GM12892 (cell line): ENCODE results near the gene MARCHF4.

Experiments used
- DNase-seq: peaks from one replicate; pipeline ENCODE4 v3.0.0; 2011; ENCODE audit not compliant: insufficient read length
- FAIRE-seq: peaks from 2 replicates; lab custom pipeline; 2011; peaks lifted over from hg19 to GRCh38; lab: Jason Lieb, UNC
- POLR2A ChIP-seq: IDR thresholded peaks from 2 replicates; pipeline ENCODE4 v1.6.1; 2011; ENCODE audit warnings: low read depth, low read length, control low read depth
- POLR2AphosphoS5 ChIP-seq: IDR thresholded peaks from 2 replicates; pipeline ENCODE4 v1.6.1; 2011; ENCODE audit warnings: low read depth, low read length, control low read depth
- TAF1 ChIP-seq: IDR thresholded peaks from 2 replicates; pipeline ENCODE4 v1.6.1; 2011; ENCODE audit warnings: low read depth, mild to moderate bottlenecking, control low read depth, low read length, borderline replicate concordance

The MARCHF4 gene

DNA sequence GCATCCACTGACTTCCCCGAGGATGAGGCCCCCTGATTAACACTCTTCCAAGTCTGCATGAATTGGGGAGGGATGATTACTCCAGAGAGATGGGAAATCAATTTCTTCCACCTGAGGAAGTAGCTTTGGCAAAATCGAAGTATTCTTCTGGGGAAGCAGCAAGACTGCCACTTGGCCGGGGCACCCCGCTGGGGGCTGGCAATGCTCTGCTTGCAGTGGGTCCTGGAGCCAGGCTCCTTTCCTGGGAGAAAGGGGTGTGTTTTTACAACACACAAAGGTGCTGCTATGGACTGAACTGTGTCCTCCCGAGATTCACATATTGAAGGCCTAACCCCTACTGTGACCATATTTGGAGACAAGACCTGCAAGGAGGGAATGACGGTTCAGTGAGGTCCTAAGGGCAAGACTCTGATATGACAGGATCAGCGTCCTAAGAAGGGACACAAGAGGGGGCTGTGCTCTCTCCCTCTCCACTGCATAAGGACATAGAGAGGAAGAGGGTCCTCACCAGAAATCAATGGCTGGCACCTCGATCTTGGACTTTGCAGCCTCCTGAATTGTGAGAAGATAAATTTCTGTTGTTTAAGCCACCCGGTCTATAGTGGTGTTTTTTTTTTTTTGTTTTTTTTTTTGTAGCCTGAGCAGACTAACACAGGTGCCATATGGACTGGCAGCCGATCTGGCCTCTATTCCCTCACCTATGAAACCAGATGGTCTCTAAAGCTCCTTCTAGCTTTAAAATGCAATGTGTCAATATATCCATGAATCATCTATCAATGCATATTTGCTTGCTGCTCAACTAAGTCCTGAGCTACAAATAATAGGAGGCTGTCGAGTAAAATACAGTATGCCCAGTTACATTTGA lies 36.4 kb upstream of the MARCHF4 start:
- TF ChIP-seq POLR2A: no peak
- TF ChIP-seq TAF1: no peak
- no peak for TF ChIP-seq POLR2AphosphoS5
- FAIRE-seq (no peak), DNase-seq (no peak)

DNA sequence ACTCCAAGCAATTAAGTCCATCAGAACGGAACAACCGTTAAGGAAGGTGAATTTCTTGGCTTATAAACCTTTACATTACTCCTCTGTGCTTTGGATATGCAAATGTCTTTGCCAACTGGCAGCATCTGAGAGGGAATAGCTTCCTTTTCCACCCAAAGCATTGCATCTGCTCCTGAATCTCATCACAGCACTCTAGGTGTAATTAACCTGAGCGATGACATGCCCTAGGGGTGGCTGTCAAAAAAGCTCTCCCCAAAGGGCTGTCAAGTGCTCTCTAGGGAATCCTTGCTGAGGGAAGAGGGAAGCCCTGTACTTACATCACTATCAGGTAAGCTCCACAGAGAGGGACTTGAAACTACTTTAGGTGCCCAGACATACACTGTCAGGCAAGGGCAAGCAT lies 34.5 kb upstream of the MARCHF4 start:
- no peak for TF ChIP-seq POLR2AphosphoS5
- no peak for TF ChIP-seq POLR2A
- no peak for TF ChIP-seq TAF1
- no peak for FAIRE-seq

DNA sequence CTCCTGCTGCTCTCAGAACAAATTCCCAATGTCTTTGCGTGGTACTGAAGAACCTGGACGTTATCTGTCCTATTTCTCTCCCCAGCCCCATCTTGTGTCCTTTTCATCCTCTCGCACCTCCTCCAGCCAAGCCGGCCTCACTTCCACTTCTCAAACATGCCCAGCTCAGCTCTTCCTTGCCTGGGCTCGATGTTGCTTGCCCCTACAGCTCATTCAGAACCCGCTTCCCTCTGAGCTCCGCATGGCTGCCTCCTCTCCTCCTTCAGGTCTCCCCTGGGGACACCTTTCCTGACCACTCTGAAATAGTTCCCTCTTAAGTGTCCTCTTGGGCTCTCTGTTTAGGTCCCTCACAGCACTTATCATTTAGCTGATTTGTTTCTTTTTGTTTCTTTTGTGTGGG lies 33.3 kb upstream of the MARCHF4 start:
- TF ChIP-seq TAF1 (no peak), POLR2A (no peak), POLR2AphosphoS5 (no peak)
- DNase-seq (no peak), FAIRE-seq (no peak)

More for the DNA sequence above, 34.5 kb upstream of the MARCHF4 start:
- DNase-seq: no peak

GRCh38 chr2:216404010-216404618 lies 31.8 kb upstream of the MARCHF4 start:
- FAIRE-seq (peak; percentile 40), DNase-seq (peak; percentile 23)
- TF ChIP-seq POLR2AphosphoS5 (no peak), TAF1 (no peak), POLR2A (no peak)

DNA sequence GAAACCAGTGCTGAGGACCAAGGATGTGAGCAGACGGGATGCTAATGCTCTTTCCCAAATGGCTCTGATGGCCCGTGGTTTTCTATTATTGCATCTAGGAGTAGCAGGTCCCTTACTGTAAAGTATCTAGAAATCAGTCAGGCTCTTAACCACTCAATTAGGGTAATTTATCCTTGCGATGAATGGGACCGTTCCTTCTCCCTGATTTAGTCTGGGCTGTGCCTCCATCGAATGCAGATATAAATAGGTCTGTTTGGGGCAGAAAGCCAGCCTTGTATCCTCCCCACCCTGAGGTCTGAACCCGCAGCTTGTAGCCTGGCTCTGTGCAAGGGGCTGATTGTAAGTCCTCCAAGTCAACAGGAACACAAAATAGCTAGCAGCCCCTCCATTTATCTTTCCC lies 30.5 kb upstream of the MARCHF4 start:
- DNase-seq: no peak
- TF ChIP-seq POLR2A (no peak), TAF1 (no peak), POLR2AphosphoS5 (no peak)
- no peak for FAIRE-seq

- DNase-seq (no peak), FAIRE-seq (no peak)
- TF ChIP-seq TAF1: no peak
- no peak for TF ChIP-seq POLR2A
- no peak for TF ChIP-seq POLR2AphosphoS5
Measured at GRCh38 chr2:216399621-216400020, 27.3 kb upstream of the MARCHF4 start.

DNA sequence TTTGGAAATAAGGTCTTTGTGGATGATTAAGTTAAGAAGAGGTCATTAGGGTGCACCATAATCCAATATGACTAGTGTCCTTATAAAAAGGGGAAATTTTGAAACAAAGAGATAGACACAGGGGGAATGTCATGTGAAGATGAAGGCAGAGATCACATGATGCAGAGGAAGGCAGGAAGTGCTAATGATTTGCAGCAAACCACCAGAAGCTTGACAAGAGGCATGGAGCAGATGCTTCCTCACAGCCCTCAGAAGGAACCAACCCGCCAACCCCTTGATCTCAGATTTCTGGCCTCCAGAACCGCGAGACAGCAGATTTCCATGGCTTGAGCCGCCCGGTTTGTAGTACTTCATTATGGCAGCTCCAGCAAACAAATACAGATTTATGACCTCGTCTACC lies 22.6 kb upstream of the MARCHF4 start:
- no peak for FAIRE-seq
- TF ChIP-seq POLR2AphosphoS5 (no peak), TAF1 (no peak), POLR2A (no peak)
- DNase-seq: no peak

- no peak for TF ChIP-seq POLR2AphosphoS5
- TF ChIP-seq TAF1: no peak
- TF ChIP-seq POLR2A: no peak
- DNase-seq (no peak), FAIRE-seq (no peak)
Measured at GRCh38 chr2:216392945-216393840, 20.9 kb upstream of the MARCHF4 start.

DNA sequence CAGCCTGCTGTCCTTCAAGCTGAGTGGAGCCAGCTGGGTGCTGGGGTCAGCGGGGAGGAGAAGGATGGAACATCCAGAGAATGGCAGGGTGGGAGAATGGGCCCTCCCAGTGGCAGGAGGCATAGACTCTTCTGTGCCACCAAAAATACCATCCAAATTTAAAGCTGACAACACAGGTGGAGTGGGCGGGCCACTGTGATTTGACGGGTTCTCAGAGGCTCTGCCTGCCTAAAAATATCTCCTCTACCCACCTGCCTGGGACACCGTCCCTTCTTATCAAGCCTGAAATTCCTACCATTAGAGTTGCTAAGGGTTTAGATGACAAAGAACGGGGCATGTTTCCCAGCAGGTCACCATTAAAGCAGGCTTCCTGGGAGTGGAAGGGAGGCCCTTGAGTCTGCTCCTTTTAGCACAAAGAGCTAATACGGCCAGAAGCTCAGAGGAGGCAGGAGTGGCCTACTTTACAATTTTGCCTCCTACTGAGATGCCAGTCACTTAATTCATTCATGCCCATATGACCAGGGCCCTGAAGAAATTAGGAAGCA lies 19.8 kb upstream of the MARCHF4 start:
- DNase-seq (no peak), FAIRE-seq (no peak)

GRCh38 chr2:216391401-216391800 lies 19.1 kb upstream of the MARCHF4 start:
- DNase-seq: no peak
- no peak for TF ChIP-seq TAF1
- TF ChIP-seq POLR2AphosphoS5: no peak
- TF ChIP-seq POLR2A: no peak
- no peak for FAIRE-seq

More for the DNA sequence above, 19.8 kb upstream of the MARCHF4 start:
- TF ChIP-seq POLR2A (no peak), TAF1 (no peak), POLR2AphosphoS5 (no peak)
